ENCODE results near the gene GPR55.

GRCh38 chr2:230896346-230897115 is 28.5 kb downstream of the GPR55 start:
- TF ChIP-seq, protein P1, sequence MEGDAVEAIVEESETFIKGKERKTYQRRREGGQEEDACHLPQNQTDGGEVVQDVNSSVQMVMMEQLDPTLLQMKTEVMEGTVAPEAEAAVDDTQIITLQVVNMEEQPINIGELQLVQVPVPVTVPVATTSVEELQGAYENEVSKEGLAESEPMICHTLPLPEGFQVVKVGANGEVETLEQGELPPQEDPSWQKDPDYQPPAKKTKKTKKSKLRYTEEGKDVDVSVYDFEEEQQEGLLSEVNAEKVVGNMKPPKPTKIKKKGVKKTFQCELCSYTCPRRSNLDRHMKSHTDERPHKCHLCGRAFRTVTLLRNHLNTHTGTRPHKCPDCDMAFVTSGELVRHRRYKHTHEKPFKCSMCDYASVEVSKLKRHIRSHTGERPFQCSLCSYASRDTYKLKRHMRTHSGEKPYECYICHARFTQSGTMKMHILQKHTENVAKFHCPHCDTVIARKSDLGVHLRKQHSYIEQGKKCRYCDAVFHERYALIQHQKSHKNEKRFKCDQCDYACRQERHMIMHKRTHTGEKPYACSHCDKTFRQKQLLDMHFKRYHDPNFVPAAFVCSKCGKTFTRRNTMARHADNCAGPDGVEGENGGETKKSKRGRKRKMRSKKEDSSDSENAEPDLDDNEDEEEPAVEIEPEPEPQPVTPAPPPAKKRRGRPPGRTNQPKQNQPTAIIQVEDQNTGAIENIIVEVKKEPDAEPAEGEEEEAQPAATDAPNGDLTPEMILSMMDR (optimal IDR thresholded peaks at IDR 0.05 in 1 of 3, IDR thresholded peaks at IDR 0.05 in 1 of 3, conservative IDR thresholded peaks at IDR 0.05 in 1 of 3; ENCODE audit: extremely low read depth in 1 of 3, insufficient read depth in 2 of 3, low read length in 3 of 3): no peak
- no peak for TF ChIP-seq EZH2 (IDR thresholded peaks at IDR 0.05; ENCODE audit: low read length)
